ENCODE results near the gene EHMT1.

The EHMT1 gene

GRCh38 chr9:137700911-137701310, 82.1 kb downstream of the EHMT1 start:
- H3K4me1 Mint-ChIP-seq = peaks cover 35% of the 10 kb centered on the region
- no peak for DNase-seq
- no peak for TF ChIP-seq CTCF (IDR thresholded peaks at IDR 0.05)
- peaks cover 48% of the 10 kb centered on the region for H3K9me3 Mint-ChIP-seq
- peaks cover 68% of the 10 kb centered on the region for H3K36me3 Mint-ChIP-seq (ENCODE audit: low read depth)
- no peaks in the 10 kb centered on the region for H3K27me3 Mint-ChIP-seq (ENCODE audit: low read depth, poor library complexity)
- no peak overlapping the region for H3K4me3 Mint-ChIP-seq
- H3K27ac Mint-ChIP-seq = peak overlapping the region; percentile 26

GRCh38 chr9:137702615-137703379, 84.0 kb downstream of the EHMT1 start:
- Mint-ChIP-seq H3K4me3 (no peak overlapping the region), H3K36me3 (ENCODE audit: low read depth) (peaks cover 56% of the 10 kb centered on the region), H3K27ac (no peak overlapping the region), H3K9me3 (peaks cover 48% of the 10 kb centered on the region), H3K4me1 (peaks cover 24% of the 10 kb centered on the region), H3K27me3 (ENCODE audit: low read depth, poor library complexity) (no peaks in the 10 kb centered on the region)
- DNase-seq = no peak
- no peak for TF ChIP-seq CTCF (IDR thresholded peaks at IDR 0.05)

GRCh38 chr9:137703842-137704508, 85.2 kb downstream of the EHMT1 start:
- TF ChIP-seq CTCF (IDR thresholded peaks at IDR 0.05) = no peak
- H3K36me3 Mint-ChIP-seq (ENCODE audit: low read depth) = peaks cover 50% of the 10 kb centered on the region
- no peak overlapping the region for H3K4me3 Mint-ChIP-seq
- H3K27me3 Mint-ChIP-seq (ENCODE audit: low read depth, poor library complexity) = no peaks in the 10 kb centered on the region
- DNase-seq = no peak
- peaks cover 48% of the 10 kb centered on the region for H3K9me3 Mint-ChIP-seq
- H3K27ac Mint-ChIP-seq = peak overlapping the region; percentile 95
- H3K4me1 Mint-ChIP-seq = peaks cover 25% of the 10 kb centered on the region

- peaks cover 40% of the 10 kb centered on the region for H3K36me3 Mint-ChIP-seq (ENCODE audit: low read depth)
- DNase-seq = no peak
- peak overlapping the region; percentile 83 for H3K27ac Mint-ChIP-seq
- no peaks in the 10 kb centered on the region for H3K27me3 Mint-ChIP-seq (ENCODE audit: low read depth, poor library complexity)
- no peak for TF ChIP-seq CTCF (IDR thresholded peaks at IDR 0.05)
- no peak overlapping the region for H3K4me3 Mint-ChIP-seq
- peaks cover 28% of the 10 kb centered on the region for H3K4me1 Mint-ChIP-seq
- peaks cover 35% of the 10 kb centered on the region for H3K9me3 Mint-ChIP-seq
Measured at GRCh38 chr9:137705443-137705863, 86.6 kb downstream of the EHMT1 start.

- DNase-seq = no peak
- Mint-ChIP-seq H3K4me3 (no peak overlapping the region), H3K27ac (no peak overlapping the region), H3K4me1 (peaks cover 30% of the 10 kb centered on the region), H3K36me3 (ENCODE audit: low read depth) (peaks cover 40% of the 10 kb centered on the region), H3K27me3 (ENCODE audit: low read depth, poor library complexity) (no peaks in the 10 kb centered on the region), H3K9me3 (peaks cover 30% of the 10 kb centered on the region)
- TF ChIP-seq CTCF (IDR thresholded peaks at IDR 0.05) = no peak
Measured at GRCh38 chr9:137705906-137706305, 87.1 kb downstream of the EHMT1 start.

All from nephron progenitor cell (in vitro differentiated cells).